ENCODE results near the gene CHST12. TPM values are rescaled to one million over a fixed set of nuclear protein-coding genes. Genes with fewer than 3 reads are reported as not detected.

CHST12 gene
- total RNA-seq, 1 experiment from 2014 or later: 9.9 TPM

GRCh38 chr7:2358968-2359527, 44.4 kb upstream of the CHST12 start:
- no peak overlapping the region for H3K4me3 Mint-ChIP-seq (ENCODE audit: unreplicated experiment)
- no peak for DNase-seq (ENCODE audit: unreplicated experiment)
- peaks cover 23% of the 10 kb centered on the region for H3K4me1 Mint-ChIP-seq (ENCODE audit: insufficient read depth, unreplicated experiment)
- H3K27me3 Mint-ChIP-seq (ENCODE audit: insufficient read depth, unreplicated experiment): no peaks in the 10 kb centered on the region
- BruUV-seq (replicated peaks): no TSS peak
- intact Hi-C loops (cut with micrococcal nuclease): no loop called here
- no peaks in the 10 kb centered on the region for H3K9me3 Mint-ChIP-seq (ENCODE audit: unreplicated experiment)
- POLR2A ChIA-PET: no interaction called here
- H3K36me3 Mint-ChIP-seq (ENCODE audit: insufficient read depth, unreplicated experiment): peaks cover 81% of the 10 kb centered on the region
- CTCF ChIA-PET: interaction anchor here (0.7 kb wide), 1 partner anchor 327 kb away, joined by 4 read pairs; no protein-coding TSS in a partner anchor
- peak overlapping the region; percentile 35 for H3K27ac Mint-ChIP-seq (ENCODE audit: low read depth, unreplicated experiment)
- TF ChIP-seq CTCF (IDR thresholded peaks at IDR 0.05; ENCODE audit: unreplicated experiment): no peak

DNA sequence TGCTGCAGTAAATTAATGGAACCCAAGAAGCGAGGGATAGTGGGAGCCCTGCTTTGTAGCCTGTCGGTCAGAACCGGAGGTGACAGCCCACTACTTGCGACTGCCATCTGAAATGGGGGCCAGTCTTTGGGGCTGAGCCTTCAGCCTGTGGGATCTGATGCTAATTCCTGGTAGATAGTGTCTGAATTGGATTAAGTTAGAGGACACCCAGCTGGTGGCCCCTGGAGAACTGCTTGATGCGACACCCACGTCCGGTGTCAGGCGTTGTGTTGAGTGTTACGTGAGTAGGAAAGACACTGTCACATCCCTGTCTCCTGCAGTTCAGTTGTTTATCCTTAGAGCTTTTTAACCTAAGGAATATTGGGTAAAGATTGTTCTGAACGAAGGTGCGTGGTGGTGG, 43.8 kb upstream of the CHST12 start:
- H3K27me3 Mint-ChIP-seq (ENCODE audit: insufficient read depth, unreplicated experiment): no peaks in the 10 kb centered on the region
- TF ChIP-seq CTCF (IDR thresholded peaks at IDR 0.05; ENCODE audit: unreplicated experiment): no peak
- intact Hi-C loops (cut with micrococcal nuclease): no loop called here
- CTCF ChIA-PET: interaction anchor here (0.7 kb wide), 1 partner anchor 46 kb away, joined by 3 read pairs; no protein-coding TSS in a partner anchor
- BruUV-seq (replicated peaks): no TSS peak
- DNase-seq (ENCODE audit: unreplicated experiment): no peak
- POLR2A ChIA-PET: no interaction called here
- no peak overlapping the region for H3K4me3 Mint-ChIP-seq (ENCODE audit: unreplicated experiment)
- no peaks in the 10 kb centered on the region for H3K9me3 Mint-ChIP-seq (ENCODE audit: unreplicated experiment)
- H3K36me3 Mint-ChIP-seq (ENCODE audit: insufficient read depth, unreplicated experiment): peaks cover 81% of the 10 kb centered on the region
- peaks cover 23% of the 10 kb centered on the region for H3K4me1 Mint-ChIP-seq (ENCODE audit: insufficient read depth, unreplicated experiment)
- peak overlapping the region; percentile 35 for H3K27ac Mint-ChIP-seq (ENCODE audit: low read depth, unreplicated experiment)

GRCh38 chr7:2360796-2361195, 42.6 kb upstream of the CHST12 start:
- H3K36me3 Mint-ChIP-seq (ENCODE audit: insufficient read depth, unreplicated experiment): peaks cover 91% of the 10 kb centered on the region

More at GRCh38 chr7:2360796-2361195, 42.6 kb upstream of the CHST12 start:
- intact Hi-C loops (cut with micrococcal nuclease): no loop called here
- Mint-ChIP-seq H3K27me3 (ENCODE audit: insufficient read depth, unreplicated experiment) (no peaks in the 10 kb centered on the region), H3K4me1 (ENCODE audit: insufficient read depth, unreplicated experiment) (peaks cover 23% of the 10 kb centered on the region), H3K4me3 (ENCODE audit: unreplicated experiment) (no peak overlapping the region), H3K27ac (ENCODE audit: low read depth, unreplicated experiment) (no peak overlapping the region), H3K9me3 (ENCODE audit: unreplicated experiment) (no peaks in the 10 kb centered on the region)
- BruUV-seq (replicated peaks): no TSS peak
- no peak for TF ChIP-seq CTCF (IDR thresholded peaks at IDR 0.05; ENCODE audit: unreplicated experiment)
- POLR2A ChIA-PET: interaction anchor here (0.6 kb wide), 1 partner anchor 69 kb away, joined by 4 read pairs; no protein-coding TSS in a partner anchor
- no peak for DNase-seq (ENCODE audit: unreplicated experiment)
- CTCF ChIA-PET: no interaction called here

All from MCF 10A (cell line).